ENCODE data around the gene PDE8A.
"Not testable (repeated sequence)": the region's sequence is repeated elsewhere in the genome, so short reads cannot be mapped to it uniquely, and the experiment has no call there.

The PDE8A gene

GRCh38 chr15:84976746-84977345, 4.8 kb upstream of the PDE8A start:
- H3K27ac ChIP-seq (ENCODE audit: insufficient read depth, low read length, poor library complexity, severe bottlenecking): no peak overlapping the region
- H3K9me3 ChIP-seq (ENCODE audit: control insufficient read depth, low read length): no peaks in the 10 kb centered on the region
- no peaks in the 10 kb centered on the region for H3K36me3 ChIP-seq (ENCODE audit: control insufficient read depth, insufficient read depth, low read length)
- H3K4me1 ChIP-seq (ENCODE audit: control insufficient read depth, insufficient read depth, low read length, poor library complexity, severe bottlenecking): no peaks in the 10 kb centered on the region
- H3K4me3 ChIP-seq (ENCODE audit: insufficient read depth, low read depth, low read length, poor library complexity, severe bottlenecking): no peak overlapping the region
- DNase-seq: no peak
- no peaks in the 10 kb centered on the region for H3K27me3 ChIP-seq (replicated peaks; ENCODE audit: control insufficient read depth, insufficient read depth, low read length, poor library complexity, severe bottlenecking)

GRCh38 chr15:84979651-84980050, 2.0 kb upstream of the PDE8A start:
- Histone ChIP-seq H3K4me3 (ENCODE audit: insufficient read depth, low read depth, low read length, poor library complexity, severe bottlenecking) (peak overlapping the region; percentile 85), H3K9me3 (ENCODE audit: control insufficient read depth, low read length) (no peaks in the 10 kb centered on the region), H3K27ac (ENCODE audit: insufficient read depth, low read length, poor library complexity, severe bottlenecking) (no peak overlapping the region), H3K36me3 (ENCODE audit: control insufficient read depth, insufficient read depth, low read length) (no peaks in the 10 kb centered on the region), H3K4me1 (ENCODE audit: control insufficient read depth, insufficient read depth, low read length, poor library complexity, severe bottlenecking) (no peaks in the 10 kb centered on the region), H3K27me3 (replicated peaks; ENCODE audit: control insufficient read depth, insufficient read depth, low read length, poor library complexity, severe bottlenecking) (no peaks in the 10 kb centered on the region)
- DNase-seq: no peak

GRCh38 chr15:84980196-84981053, 1.2 kb upstream of the PDE8A start:
- Histone ChIP-seq H3K27ac (ENCODE audit: insufficient read depth, low read length, poor library complexity, severe bottlenecking) (peak overlapping the region; percentile 93), H3K36me3 (ENCODE audit: control insufficient read depth, insufficient read depth, low read length) (no peaks in the 10 kb centered on the region), H3K4me3 (ENCODE audit: insufficient read depth, low read depth, low read length, poor library complexity, severe bottlenecking) (peak overlapping the region; percentile 85), H3K9me3 (ENCODE audit: control insufficient read depth, low read length) (no peaks in the 10 kb centered on the region), H3K4me1 (ENCODE audit: control insufficient read depth, insufficient read depth, low read length, poor library complexity, severe bottlenecking) (peaks cover 3% of the 10 kb centered on the region), H3K27me3 (replicated peaks; ENCODE audit: control insufficient read depth, insufficient read depth, low read length, poor library complexity, severe bottlenecking) (no peaks in the 10 kb centered on the region)
- peak; percentile 80 to 87 (median 84) for DNase-seq

DNA sequence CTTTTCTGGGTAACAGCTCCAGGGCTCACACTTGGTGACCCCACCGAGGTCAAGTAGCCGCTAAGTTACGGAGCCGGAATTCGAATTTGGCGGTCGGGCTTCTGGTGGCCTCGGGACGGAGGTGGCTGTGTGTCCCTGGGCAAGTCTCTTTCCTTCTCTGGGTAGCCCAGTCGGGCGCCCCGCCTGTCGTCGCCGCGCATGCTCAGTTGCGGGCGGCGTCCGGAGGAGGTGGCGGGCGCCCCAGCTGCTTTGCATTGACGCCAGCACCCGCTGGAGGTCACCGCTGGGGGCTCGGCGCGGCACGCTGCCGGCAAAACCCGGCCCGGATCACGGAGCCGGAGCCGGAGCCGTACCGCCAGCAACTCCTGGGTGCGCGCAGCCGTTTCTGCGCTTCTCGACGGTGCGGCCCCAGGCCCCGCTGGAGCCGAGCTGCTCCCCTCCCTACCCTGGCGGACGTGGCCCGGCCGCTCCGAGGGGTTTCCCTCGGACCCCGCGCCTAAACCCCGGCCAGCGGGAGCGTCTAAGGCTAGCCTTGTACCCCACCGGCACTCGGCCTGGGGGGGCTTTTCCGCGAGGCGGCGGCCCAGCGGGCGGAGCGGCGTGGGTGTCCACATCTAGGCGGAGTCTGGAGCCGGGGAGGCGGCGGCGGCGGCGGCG, 474 bp upstream of the PDE8A start:
- Histone ChIP-seq H3K27me3 (replicated peaks; ENCODE audit: control insufficient read depth, insufficient read depth, low read length, poor library complexity, severe bottlenecking) (no peaks in the 10 kb centered on the region), H3K4me1 (ENCODE audit: control insufficient read depth, insufficient read depth, low read length, poor library complexity, severe bottlenecking) (peaks cover 4% of the 10 kb centered on the region), H3K36me3 (ENCODE audit: control insufficient read depth, insufficient read depth, low read length) (no peaks in the 10 kb centered on the region), H3K27ac (ENCODE audit: insufficient read depth, low read length, poor library complexity, severe bottlenecking) (peak overlapping the region; percentile 93), H3K4me3 (ENCODE audit: insufficient read depth, low read depth, low read length, poor library complexity, severe bottlenecking) (peak overlapping the region; percentile 85), H3K9me3 (ENCODE audit: control insufficient read depth, low read length) (no peaks in the 10 kb centered on the region)
- DNase-seq: peak; percentile 93 to 95 (median 94)

DNA sequence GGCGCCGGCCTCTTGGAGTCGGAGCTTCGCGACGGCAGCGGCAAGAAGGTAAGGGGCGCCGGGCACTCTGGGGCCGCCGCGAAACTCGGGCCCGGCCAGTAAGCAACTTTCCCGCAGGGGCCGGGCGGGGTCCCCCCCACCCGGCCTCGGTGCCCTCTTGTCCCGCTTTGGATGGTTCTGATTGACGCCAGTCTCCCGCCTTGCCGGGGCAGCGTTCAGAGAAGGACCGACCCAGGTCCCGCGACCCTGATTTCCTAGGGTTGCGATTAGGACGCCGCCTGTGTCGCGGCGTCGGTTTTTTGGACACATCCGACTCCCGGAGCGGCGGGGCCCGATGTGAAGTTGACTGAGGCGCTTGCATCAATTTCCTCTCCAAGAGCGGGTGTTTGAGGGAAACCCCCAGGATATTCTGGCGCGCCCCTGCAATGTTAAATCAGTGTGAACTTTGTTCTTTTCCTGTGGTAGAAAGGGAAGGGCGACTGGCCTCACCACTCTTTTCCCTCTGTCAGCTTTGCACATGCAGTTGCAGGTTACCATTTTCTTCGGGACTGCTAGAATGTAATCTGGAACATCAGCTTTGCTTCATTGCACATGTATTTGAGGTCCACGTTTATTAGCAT, 755 bp downstream of the PDE8A start:
- no peaks in the 10 kb centered on the region for H3K27me3 ChIP-seq (replicated peaks; ENCODE audit: control insufficient read depth, insufficient read depth, low read length, poor library complexity, severe bottlenecking)
- peak overlapping the region; percentile 85 for H3K4me3 ChIP-seq (ENCODE audit: insufficient read depth, low read depth, low read length, poor library complexity, severe bottlenecking)
- no peaks in the 10 kb centered on the region for H3K9me3 ChIP-seq (ENCODE audit: control insufficient read depth, low read length)
- peaks cover 9% of the 10 kb centered on the region for H3K4me1 ChIP-seq (ENCODE audit: control insufficient read depth, insufficient read depth, low read length, poor library complexity, severe bottlenecking)
- peak overlapping the region; percentile 93 for H3K27ac ChIP-seq (ENCODE audit: insufficient read depth, low read length, poor library complexity, severe bottlenecking)
- DNase-seq: peak; percentile 46 to 54 (median 47)
- H3K36me3 ChIP-seq (ENCODE audit: control insufficient read depth, insufficient read depth, low read length): no peaks in the 10 kb centered on the region

DNA sequence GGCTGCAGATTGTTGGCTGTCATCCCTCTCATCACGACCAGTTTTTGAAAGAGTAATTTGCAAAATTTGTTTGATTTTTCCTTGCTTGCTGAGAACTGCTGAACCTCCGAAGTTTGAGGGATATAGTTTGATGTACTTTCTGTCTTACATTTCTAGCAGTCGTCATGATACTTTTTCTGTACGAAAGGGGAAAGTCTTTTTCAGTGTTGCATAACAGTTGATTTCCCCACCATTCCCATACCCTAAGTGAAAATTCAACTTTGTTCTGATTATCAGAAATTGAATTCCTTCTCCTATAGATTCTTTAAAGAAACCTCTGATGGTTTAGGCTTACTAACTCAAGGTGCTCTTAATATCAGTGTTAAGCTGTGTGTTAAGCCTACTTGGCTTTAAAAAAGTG, 1.6 kb downstream of the PDE8A start:
- Histone ChIP-seq H3K27me3 (replicated peaks; ENCODE audit: control insufficient read depth, insufficient read depth, low read length, poor library complexity, severe bottlenecking) (no peaks in the 10 kb centered on the region), H3K4me3 (ENCODE audit: insufficient read depth, low read depth, low read length, poor library complexity, severe bottlenecking) (peak overlapping the region; percentile 85), H3K9me3 (ENCODE audit: control insufficient read depth, low read length) (no peaks in the 10 kb centered on the region), H3K27ac (ENCODE audit: insufficient read depth, low read length, poor library complexity, severe bottlenecking) (peak overlapping the region; percentile 93), H3K4me1 (ENCODE audit: control insufficient read depth, insufficient read depth, low read length, poor library complexity, severe bottlenecking) (peaks cover 16% of the 10 kb centered on the region), H3K36me3 (ENCODE audit: control insufficient read depth, insufficient read depth, low read length) (no peaks in the 10 kb centered on the region)
- DNase-seq: no peak

DNA sequence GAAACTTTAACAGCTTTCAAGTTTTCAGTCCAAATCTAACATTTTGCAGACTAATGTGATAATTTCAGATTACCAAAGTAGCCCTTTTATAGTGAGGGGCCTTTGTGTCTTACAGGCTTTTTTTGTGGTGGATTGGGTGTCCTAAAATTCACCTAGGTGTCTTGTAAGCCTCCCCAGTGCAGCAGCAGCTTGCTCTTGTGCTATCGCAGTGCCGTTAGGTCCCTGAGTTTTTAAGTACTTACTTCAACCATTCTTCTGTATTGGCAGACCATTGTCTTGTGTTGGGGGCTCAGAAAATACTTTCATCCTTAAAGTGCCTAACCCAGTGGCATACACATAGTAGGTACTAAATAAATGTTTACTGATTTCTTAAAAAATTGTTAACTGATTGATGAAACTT, 2.1 kb downstream of the PDE8A start:
- DNase-seq: no peak
- H3K4me3 ChIP-seq (ENCODE audit: insufficient read depth, low read depth, low read length, poor library complexity, severe bottlenecking): peak overlapping the region; percentile 85
- peaks cover 21% of the 10 kb centered on the region for H3K4me1 ChIP-seq (ENCODE audit: control insufficient read depth, insufficient read depth, low read length, poor library complexity, severe bottlenecking)
- no peaks in the 10 kb centered on the region for H3K36me3 ChIP-seq (ENCODE audit: control insufficient read depth, insufficient read depth, low read length)
- H3K27ac ChIP-seq (ENCODE audit: insufficient read depth, low read length, poor library complexity, severe bottlenecking): peak overlapping the region; percentile 93
- H3K27me3 ChIP-seq (replicated peaks; ENCODE audit: control insufficient read depth, insufficient read depth, low read length, poor library complexity, severe bottlenecking): no peaks in the 10 kb centered on the region
- H3K9me3 ChIP-seq (ENCODE audit: control insufficient read depth, low read length): no peaks in the 10 kb centered on the region

DNA sequence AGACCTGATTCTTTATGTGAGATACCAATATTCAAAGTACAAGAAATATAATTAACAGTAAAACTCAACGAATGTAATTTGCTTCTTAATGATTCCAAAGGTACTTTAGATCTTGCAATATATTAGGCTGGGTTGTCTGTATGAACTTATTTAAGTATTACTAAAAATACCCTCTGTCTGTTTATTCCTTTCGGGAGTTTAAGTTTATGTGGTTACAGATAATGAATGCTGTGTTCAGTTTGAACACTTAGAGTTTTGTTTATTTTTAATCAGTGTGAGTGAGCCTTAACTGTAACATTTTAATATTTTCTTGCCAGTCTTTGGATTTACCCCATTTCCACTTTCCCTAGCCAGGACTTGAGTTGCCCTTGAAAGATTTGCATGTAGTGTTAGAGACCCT, 3.5 kb downstream of the PDE8A start:
- Histone ChIP-seq H3K27ac (ENCODE audit: insufficient read depth, low read length, poor library complexity, severe bottlenecking) (no peak overlapping the region), H3K36me3 (ENCODE audit: control insufficient read depth, insufficient read depth, low read length) (no peaks in the 10 kb centered on the region), H3K9me3 (ENCODE audit: control insufficient read depth, low read length) (no peaks in the 10 kb centered on the region), H3K27me3 (replicated peaks; ENCODE audit: control insufficient read depth, insufficient read depth, low read length, poor library complexity, severe bottlenecking) (no peaks in the 10 kb centered on the region), H3K4me3 (ENCODE audit: insufficient read depth, low read depth, low read length, poor library complexity, severe bottlenecking) (no peak overlapping the region), H3K4me1 (ENCODE audit: control insufficient read depth, insufficient read depth, low read length, poor library complexity, severe bottlenecking) (peaks cover 31% of the 10 kb centered on the region)
- no peak for DNase-seq

DNA sequence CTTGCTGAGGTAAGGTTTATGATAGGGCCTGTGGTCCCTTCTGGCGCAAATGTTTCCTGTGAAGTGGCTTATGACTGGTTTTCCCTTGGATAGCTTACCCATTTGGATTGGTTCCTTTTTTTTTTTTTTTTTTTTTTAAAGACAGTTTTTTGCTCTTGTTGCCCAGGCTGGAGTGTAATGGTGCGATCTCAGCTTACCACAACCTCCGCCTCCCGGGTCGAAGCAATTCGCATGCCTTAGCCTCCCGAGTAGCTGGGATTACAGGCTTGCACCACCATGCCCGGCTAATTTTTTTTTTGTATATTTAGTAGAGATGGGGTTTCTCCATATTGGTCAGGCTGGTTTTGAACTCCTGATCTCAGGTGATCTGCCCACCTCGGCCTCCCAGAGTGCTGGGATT, 5.7 kb downstream of the PDE8A start:
- H3K27ac ChIP-seq (ENCODE audit: insufficient read depth, low read length, poor library complexity, severe bottlenecking); H3K27me3 ChIP-seq (replicated peaks; ENCODE audit: control insufficient read depth, insufficient read depth, low read length, poor library complexity, severe bottlenecking); H3K9me3 ChIP-seq (ENCODE audit: control insufficient read depth, low read length); DNase-seq; H3K36me3 ChIP-seq (ENCODE audit: control insufficient read depth, insufficient read depth, low read length); H3K4me3 ChIP-seq (ENCODE audit: insufficient read depth, low read depth, low read length, poor library complexity, severe bottlenecking): not testable (repeated sequence)
- peaks cover 31% of the 10 kb centered on the region for H3K4me1 ChIP-seq (ENCODE audit: control insufficient read depth, insufficient read depth, low read length, poor library complexity, severe bottlenecking)

All from effector memory CD4-positive, alpha-beta T cell (primary cell).